Measurements from ENCODE around the gene KRTAP9-6.
"Not testable (repeated sequence)": the region's sequence is repeated elsewhere in the genome, so short reads cannot be mapped to it uniquely, and the experiment has no call there.

- not testable (repeated sequence) for TF ChIP-seq CTCF (conservative IDR thresholded peaks at IDR 0.05; ENCODE audit: low read length); EZH2phosphoT487 (IDR thresholded peaks at IDR 0.05; ENCODE audit: borderline replicate concordance)
Observed at GRCh38 chr17:41232399-41233105, 32.6 kb upstream of the KRTAP9-6 start, which contains the start of gene KRTAP9-3.

Measured in Loucy (cell line).